HepG2 (cell line): Measurements from ENCODE around the gene PAFAH1B2.

Experiments
- ATF3 ChIP-seq: sonication (generic); formaldehyde crosslinking; IDR thresholded peaks from 2 replicates; pipeline ENCODE4 v1.4.0; 2020; ENCODE audit warnings: missing genetic modification reagents
- GATAD2A ChIP-seq: IDR thresholded peaks from 2 replicates; pipeline ENCODE4 v1.6.1; 2016
- KDM1A ChIP-seq: IDR thresholded peaks from 2 replicates; pipeline ENCODE4 v1.6.1; 2016; ENCODE audit warnings: missing compliant biosample characterization
- POLR2A ChIP-seq, 2 experiments: IDR thresholded peaks; 2 replicates each; pipeline ENCODE4 v1.6.1; 2011; ENCODE audit warnings: low read depth in 2 of 2, low read length in 2 of 2, mild to moderate bottlenecking in 1 of 2, moderate library complexity in 1 of 2; ENCODE audit not compliant: insufficient read depth in 1 of 2
- POLR2AphosphoS5 ChIP-seq: IDR thresholded peaks from 2 replicates; pipeline ENCODE4 v1.6.1; 2012; ENCODE audit warnings: low read depth, low read length
- ZNF530 ChIP-seq: sonication (generic); formaldehyde crosslinking; IDR thresholded peaks from 2 replicates; pipeline ENCODE4 v1.5.0; 2020; ENCODE audit warnings: low read depth, mild to moderate bottlenecking, missing genetic modification reagents
- TF ChIP-seq, protein P1 (sequence below): sonication (generic); formaldehyde crosslinking; IDR thresholded peaks from 2 replicates; pipeline ENCODE4 v1.5.0; 2020; ENCODE audit warnings: mild to moderate bottlenecking, missing genetic modification reagents, borderline replicate concordance
- TF ChIP-seq, protein P2 (sequence below): sonication (generic); formaldehyde crosslinking; IDR thresholded peaks from 2 replicates; pipeline ENCODE4 v1.5.1; 2020; ENCODE audit warnings: missing genetic modification reagents, mild to moderate bottlenecking, borderline replicate concordance
- TF ChIP-seq, protein P3 (sequence below): sonication (generic); IDR thresholded peaks from 2 replicates; pipeline ENCODE4 v1.6.1; 2016; ENCODE audit warnings: low read depth, borderline replicate concordance
- TF ChIP-seq, protein P4 (sequence below): sonication (generic); formaldehyde crosslinking; IDR thresholded peaks from 2 replicates; pipeline ENCODE4 v1.4.0; 2020; ENCODE audit warnings: missing genetic modification reagents

DNA sequence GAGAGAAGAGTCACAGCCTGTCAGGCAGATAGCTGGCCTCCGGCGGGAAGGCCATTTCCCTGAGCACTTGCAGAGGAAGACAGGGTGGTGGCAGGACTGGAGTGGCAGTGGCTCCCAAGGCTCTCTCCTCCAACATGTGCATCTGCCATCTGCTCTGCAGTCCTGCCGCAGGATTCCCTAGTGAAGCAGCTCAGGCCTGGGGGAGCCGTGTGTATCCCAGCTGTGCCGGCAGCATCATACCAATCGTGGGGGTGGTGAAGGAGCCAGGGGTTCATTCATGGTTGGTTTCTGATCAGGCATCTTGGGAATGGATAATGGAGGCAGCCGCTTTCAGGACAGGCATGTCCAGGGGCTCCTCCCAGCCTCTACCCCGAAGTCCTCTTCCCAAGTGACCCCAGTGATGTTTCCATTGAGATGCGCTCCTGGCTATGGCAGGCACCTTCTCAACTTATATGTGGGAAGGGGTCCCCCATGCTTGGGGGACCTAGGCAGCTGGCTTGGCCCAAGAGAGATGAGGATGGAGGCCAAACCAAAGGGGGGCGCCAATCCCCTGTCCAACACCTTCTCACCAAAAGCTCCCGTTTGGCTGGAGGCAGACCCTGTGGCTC lies 61.2 kb downstream of the PAFAH1B2 start:
- TF ChIP-seq, protein P1, sequence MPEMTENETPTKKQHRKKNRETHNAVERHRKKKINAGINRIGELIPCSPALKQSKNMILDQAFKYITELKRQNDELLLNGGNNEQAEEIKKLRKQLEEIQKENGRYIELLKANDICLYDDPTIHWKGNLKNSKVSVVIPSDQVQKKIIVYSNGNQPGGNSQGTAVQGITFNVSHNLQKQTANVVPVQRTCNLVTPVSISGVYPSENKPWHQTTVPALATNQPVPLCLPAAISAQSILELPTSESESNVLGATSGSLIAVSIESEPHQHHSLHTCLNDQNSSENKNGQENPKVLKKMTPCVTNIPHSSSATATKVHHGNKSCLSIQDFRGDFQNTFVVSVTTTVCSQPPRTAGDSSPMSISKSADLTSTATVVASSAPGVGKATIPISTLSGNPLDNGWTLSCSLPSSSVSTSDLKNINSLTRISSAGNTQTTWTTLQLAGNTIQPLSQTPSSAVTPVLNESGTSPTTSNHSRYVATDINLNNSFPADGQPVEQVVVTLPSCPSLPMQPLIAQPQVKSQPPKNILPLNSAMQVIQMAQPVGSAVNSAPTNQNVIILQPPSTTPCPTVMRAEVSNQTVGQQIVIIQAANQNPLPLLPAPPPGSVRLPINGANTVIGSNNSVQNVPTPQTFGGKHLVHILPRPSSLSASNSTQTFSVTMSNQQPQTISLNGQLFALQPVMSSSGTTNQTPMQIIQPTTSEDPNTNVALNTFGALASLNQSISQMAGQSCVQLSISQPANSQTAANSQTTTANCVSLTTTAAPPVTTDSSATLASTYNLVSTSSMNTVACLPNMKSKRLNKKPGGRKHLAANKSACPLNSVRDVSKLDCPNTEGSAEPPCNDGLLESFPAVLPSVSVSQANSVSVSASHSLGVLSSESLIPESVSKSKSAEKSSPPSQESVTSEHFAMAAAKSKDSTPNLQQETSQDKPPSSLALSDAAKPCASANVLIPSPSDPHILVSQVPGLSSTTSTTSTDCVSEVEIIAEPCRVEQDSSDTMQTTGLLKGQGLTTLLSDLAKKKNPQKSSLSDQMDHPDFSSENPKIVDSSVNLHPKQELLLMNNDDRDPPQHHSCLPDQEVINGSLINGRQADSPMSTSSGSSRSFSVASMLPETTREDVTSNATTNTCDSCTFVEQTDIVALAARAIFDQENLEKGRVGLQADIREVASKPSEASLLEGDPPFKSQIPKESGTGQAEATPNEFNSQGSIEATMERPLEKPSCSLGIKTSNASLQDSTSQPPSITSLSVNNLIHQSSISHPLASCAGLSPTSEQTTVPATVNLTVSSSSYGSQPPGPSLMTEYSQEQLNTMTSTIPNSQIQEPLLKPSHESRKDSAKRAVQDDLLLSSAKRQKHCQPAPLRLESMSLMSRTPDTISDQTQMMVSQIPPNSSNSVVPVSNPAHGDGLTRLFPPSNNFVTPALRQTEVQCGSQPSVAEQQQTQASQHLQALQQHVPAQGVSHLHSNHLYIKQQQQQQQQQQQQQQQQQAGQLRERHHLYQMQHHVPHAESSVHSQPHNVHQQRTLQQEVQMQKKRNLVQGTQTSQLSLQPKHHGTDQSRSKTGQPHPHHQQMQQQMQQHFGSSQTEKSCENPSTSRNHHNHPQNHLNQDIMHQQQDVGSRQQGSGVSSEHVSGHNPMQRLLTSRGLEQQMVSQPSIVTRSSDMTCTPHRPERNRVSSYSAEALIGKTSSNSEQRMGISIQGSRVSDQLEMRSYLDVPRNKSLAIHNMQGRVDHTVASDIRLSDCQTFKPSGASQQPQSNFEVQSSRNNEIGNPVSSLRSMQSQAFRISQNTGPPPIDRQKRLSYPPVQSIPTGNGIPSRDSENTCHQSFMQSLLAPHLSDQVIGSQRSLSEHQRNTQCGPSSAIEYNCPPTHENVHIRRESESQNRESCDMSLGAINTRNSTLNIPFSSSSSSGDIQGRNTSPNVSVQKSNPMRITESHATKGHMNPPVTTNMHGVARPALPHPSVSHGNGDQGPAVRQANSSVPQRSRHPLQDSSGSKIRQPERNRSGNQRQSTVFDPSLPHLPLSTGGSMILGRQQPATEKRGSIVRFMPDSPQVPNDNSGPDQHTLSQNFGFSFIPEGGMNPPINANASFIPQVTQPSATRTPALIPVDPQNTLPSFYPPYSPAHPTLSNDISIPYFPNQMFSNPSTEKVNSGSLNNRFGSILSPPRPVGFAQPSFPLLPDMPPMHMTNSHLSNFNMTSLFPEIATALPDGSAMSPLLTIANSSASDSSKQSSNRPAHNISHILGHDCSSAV (CRISPR knock-in tag): no peak
- TF ChIP-seq POLR2A (IDR thresholded peaks at IDR 0.05; ENCODE audit: insufficient read depth in 1 of 2, low read depth in 2 of 2, low read length in 2 of 2) (no peak), POLR2AphosphoS5 (no peak), ZNF530 (CRISPR knock-in tag) (no peak), KDM1A (CRISPR knock-in tag) (no peak), GATAD2A (no peak), ATF3 (no peak)
- TF ChIP-seq, protein P2, sequence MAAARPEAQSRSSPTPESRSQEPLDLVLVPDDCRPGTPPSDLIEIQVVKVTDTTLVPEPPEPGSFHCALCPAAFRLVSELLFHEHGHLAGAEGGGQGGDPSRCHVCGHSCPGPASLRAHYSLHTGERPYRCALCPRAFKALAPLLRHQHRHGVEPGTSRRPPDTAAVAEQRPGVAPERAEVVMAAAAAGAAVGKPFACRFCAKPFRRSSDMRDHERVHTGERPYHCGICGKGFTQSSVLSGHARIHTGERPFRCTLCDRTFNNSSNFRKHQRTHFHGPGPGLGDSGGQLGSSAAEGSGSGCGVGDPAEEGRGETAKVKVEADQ (CRISPR knock-in tag): no peak
- TF ChIP-seq, protein P3, sequence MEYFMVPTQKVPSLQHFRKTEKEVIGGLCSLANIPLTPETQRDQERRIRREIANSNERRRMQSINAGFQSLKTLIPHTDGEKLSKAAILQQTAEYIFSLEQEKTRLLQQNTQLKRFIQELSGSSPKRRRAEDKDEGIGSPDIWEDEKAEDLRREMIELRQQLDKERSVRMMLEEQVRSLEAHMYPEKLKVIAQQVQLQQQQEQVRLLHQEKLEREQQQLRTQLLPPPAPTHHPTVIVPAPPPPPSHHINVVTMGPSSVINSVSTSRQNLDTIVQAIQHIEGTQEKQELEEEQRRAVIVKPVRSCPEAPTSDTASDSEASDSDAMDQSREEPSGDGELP: no peak
- TF ChIP-seq, protein P4, sequence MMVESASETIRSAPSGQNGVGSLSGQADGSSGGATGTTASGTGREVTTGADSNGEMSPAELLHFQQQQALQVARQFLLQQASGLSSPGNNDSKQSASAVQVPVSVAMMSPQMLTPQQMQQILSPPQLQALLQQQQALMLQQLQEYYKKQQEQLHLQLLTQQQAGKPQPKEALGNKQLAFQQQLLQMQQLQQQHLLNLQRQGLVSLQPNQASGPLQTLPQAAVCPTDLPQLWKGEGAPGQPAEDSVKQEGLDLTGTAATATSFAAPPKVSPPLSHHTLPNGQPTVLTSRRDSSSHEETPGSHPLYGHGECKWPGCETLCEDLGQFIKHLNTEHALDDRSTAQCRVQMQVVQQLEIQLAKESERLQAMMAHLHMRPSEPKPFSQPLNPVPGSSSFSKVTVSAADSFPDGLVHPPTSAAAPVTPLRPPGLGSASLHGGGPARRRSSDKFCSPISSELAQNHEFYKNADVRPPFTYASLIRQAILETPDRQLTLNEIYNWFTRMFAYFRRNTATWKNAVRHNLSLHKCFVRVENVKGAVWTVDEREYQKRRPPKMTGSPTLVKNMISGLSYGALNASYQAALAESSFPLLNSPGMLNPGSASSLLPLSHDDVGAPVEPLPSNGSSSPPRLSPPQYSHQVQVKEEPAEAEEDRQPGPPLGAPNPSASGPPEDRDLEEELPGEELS (CRISPR knock-in tag): no peak
